Dedifferentiated amniotic fluid mesenchymal stem cell (primary cell): Measurements from ENCODE around the gene BAIAP3.

ENCODE experiments used
- DNase-seq: peaks from one replicate; pipeline ENCODE4 v3.0.0-alpha.2; 2016; ENCODE audit errors: extremely low spot score

Gene BAIAP3

GRCh38 chr16:1300664-1301476 is 32.6 kb upstream of the BAIAP3 start:
- no peak for DNase-seq

GRCh38 chr16:1301562-1301961 is 31.9 kb upstream of the BAIAP3 start:
- no peak for DNase-seq

GRCh38 chr16:1305823-1306222 is 27.6 kb upstream of the BAIAP3 start:
- no peak for DNase-seq

GRCh38 chr16:1306334-1306733 is 27.1 kb upstream of the BAIAP3 start:
- DNase-seq: no peak

GRCh38 chr16:1308036-1308976 is 25.1 kb upstream of the BAIAP3 start:
- DNase-seq: no peak

GRCh38 chr16:1308977-1309885 is 24.2 kb upstream of the BAIAP3 start, which contains the start of gene UBE2I:
TSS of gene UBE2I (plus strand) at chr16:1309636. CDS start at chr16:1314031, 4,395 bp downstream.
- peak; percentile 95 for DNase-seq

- DNase-seq: peak; percentile 22
Measured at GRCh38 chr16:1309888-1310831, 23.3 kb upstream of the BAIAP3 start.

- no peak for DNase-seq
Measured at GRCh38 chr16:1310832-1311200, 22.6 kb upstream of the BAIAP3 start.

GRCh38 chr16:1311212-1311737 is 22.2 kb upstream of the BAIAP3 start:
- no peak for DNase-seq

GRCh38 chr16:1311738-1312466 is 21.5 kb upstream of the BAIAP3 start:
- DNase-seq: no peak

GRCh38 chr16:1312467-1312816 is 21.0 kb upstream of the BAIAP3 start:
- no peak for DNase-seq

- DNase-seq: no peak
Measured at GRCh38 chr16:1312903-1313302, 20.5 kb upstream of the BAIAP3 start.

- DNase-seq: no peak
Measured at GRCh38 chr16:1313721-1314369, 19.6 kb upstream of the BAIAP3 start.

- no peak for DNase-seq
Measured at GRCh38 chr16:1314399-1315068, 18.9 kb upstream of the BAIAP3 start.

GRCh38 chr16:1315081-1316032 is 18.1 kb upstream of the BAIAP3 start:
- no peak for DNase-seq

GRCh38 chr16:1316033-1316405 is 17.4 kb upstream of the BAIAP3 start:
- DNase-seq: no peak

GRCh38 chr16:1317479-1318267 is 15.8 kb upstream of the BAIAP3 start:
- no peak for DNase-seq
